GM18505 (cell line): Measurements from ENCODE around the gene RAB8B.
"Not testable (repeated sequence)": the region's sequence is repeated elsewhere in the genome, so short reads cannot be mapped to it uniquely, and the experiment has no call there.

ENCODE experiments used
- ATAC-seq: cut with Tn5 transposase; IDR thresholded peaks from one replicate; pipeline ENCODE4 v1.9.1; 2021; ENCODE audit not compliant: unreplicated experiment
- POLR2A ChIP-seq: IDR thresholded peaks from 4 replicates; pipeline ENCODE4 v1.6.1; 2011; ENCODE audit warnings: borderline replicate concordance; ENCODE audit not compliant: insufficient read depth, insufficient read length; ENCODE audit errors: extremely low read depth

RAB8B gene

DNA sequence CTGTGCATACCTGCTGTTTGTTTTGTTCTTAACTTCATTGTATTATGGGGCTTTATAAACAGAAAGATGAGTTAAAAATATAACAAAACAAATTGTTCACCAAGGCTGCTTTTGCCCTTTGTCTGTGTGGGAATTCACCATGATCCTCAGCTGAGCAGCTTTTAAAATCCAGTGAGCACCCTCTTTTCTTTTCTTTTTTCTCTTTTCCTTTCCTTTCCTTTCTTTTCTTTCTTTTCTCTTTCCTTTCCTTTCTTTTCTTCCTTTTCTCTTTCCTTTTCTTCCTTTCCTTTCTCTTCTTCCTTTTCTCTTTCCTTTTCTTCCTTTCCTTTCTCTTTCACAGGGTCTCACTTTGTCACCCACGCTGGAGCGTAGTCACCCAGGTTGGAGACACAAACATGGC is 38.3 kb downstream of the RAB8B start:
- no peak for TF ChIP-seq POLR2A

DNA sequence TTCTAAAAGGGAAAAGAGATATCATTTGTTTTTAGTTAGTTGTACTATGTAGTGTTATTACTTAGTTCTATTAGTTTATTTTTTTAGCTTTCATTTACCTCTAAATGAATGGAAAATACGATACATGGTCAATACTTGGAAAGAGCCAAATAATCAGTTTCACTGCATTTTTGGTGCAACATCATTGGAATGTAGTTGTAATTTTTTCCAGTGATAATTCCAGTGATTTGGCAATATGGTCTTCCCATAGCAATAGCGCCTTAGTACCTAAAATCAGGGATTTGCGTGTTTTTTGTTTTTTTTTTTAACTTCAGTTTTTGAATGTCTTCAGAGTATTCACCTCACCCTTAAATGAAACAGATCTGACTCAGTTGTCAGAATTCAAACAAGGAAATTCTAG is 41.8 kb downstream of the RAB8B start:
- no peak for ATAC-seq
- TF ChIP-seq POLR2A, result no peak

More for the DNA sequence above, 38.3 kb downstream of the RAB8B start:
- no peak for ATAC-seq

DNA sequence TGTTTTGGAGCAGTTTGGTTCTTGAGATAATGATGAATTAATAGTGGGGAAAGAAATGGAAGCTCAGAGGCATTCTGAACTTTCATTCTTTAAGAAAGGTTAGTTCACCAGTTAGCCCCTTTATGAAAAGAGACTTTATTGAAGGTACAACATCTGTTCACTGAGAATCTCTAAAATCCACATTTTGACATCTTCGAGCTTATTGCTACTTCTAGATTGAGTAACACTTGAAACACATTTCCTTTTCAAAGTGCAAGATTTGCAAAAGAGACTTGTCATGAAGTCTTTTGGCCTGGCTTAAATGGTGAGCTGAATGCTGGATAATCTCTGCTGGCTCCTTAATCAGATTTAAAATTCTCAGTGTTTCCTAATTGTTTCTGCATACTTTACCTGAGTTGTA is 42.3 kb downstream of the RAB8B start:
- no peak for ATAC-seq
- TF ChIP-seq POLR2A, result no peak

DNA sequence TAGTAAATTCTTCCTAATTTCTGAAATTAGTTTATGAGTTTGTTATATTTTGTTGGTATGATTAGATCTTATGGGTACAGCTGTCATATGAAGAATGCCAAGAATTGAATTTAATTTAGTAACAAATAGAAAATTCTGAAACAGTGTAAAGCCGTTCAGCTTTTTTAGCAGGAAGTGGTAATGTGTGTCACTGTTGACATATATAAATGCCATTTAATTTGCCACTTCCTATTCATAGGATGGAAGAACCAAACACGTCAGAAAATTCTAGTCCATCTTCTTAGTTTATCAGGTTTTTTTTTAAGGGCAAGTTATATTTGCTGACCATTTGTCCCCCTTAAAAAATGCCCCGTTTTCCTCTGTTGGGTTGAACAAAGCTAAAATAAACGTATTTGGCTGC is 43.0 kb downstream of the RAB8B start:
- no peak for ATAC-seq
- TF ChIP-seq POLR2A, result no peak

DNA sequence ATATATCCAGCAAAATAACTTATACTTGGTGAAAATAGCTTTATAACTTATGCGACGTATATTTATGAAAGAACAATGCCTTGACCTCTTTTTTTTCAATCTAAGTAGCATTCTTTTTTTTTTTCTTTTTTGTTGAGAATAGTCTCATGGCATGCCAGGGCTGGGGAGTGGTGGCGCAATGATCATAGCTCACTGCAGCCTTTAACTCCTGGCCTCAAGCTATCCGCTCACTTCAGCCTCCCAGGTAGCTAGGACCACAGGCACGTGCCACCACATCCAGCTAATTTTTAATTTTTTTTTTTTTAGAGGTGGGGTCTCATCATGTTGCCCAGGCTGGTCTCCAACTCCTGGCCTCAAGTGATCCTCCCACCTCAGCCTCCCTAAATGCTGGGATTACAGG is 43.5 kb downstream of the RAB8B start:
- TF ChIP-seq POLR2A, result no peak
- ATAC-seq, result no peak

DNA sequence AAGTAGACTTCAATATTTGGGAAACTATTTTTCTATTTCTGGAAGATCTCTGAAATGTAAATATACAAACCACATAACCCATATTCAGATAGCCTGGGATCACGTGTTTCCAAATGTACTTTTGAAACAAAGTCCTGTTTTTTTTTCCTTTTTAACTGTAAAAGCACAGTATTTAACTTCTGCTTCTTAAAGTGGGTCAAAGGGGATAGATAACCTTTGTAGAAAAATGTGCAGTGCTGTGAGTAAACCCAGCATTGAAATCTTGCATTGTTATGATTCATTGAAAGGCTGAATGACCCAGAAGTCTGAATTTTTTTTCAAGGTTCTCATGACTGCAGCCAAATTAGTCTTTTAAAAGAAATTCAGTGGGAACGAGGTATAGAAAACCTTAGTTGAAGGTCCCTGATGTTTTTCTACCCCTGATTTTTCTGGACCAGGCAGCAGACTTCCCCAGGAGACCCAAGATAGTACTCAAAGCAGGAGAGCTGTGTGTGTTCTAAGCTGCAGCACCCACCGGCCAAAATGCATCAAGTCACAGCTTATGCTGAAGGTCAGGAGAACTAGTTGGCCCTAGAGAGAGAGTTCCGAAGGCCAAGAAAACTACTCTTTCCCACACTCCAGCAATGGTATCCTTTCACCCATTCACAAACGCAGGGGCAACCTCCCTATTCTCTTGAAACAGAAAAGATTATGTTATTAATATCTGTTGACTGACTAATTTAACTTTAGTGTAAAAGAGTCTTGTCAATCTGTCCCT is 44.4 kb downstream of the RAB8B start:
- no peak for ATAC-seq
- no peak for TF ChIP-seq POLR2A

DNA sequence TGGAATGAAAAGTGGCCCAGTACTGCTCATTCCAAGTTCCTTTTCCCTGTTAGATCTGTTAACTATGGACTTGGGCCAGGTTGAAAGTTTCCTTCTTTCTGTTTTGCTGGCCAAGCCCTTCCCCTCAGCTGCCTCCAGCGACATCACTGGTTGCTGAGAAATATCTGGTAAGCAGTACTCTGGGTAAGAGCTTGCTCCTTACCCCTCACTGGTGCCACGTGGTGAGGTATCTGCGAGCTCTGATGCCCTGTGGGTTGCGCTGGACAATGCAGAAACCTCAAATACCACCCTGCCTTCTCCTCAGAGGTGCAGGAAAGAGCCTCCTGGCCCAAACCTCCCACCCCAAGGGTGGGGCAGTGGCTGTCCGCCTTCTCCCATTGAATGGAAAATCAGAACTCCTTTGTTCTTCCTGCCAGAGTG is 45.1 kb downstream of the RAB8B start:
- no peak for TF ChIP-seq POLR2A
- ATAC-seq, result no peak

DNA sequence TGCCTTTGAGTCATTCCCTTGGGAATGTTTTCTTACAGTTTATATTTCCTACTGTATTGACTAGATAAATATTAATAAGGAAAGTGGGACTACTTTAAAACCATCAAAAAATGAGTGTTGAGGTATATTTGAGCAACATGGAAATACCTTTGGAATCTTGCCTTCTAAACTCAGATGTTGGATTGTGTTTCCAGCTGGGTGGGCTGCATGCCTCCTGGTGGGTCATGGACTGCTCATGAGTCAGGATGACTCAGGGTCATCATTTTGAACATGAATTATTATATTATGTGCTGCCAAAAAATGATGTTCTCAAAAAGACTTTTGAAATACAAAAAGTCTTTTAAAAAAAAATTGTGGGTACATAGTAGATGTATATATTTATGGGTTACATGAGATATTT is 46.9 kb downstream of the RAB8B start:
- no peak for TF ChIP-seq POLR2A
- no peak for ATAC-seq

DNA sequence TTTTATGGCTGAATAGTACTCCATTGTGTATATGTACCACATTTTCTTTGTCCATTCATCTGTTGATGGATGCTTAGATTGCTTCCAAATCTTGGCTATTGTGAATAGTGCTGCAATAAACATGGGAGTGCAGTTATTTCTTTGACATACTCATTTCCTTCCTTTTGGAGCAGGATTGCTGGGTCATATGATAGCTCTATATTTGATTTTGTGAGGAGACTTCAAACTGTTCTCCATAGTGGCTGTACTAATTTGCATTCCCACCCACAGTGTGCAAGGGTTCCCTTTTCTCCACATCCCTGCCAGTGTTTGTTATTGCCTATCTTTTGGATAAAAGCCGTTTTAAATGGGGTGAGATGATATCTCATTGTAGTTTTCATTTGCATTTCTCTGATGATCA is 47.7 kb downstream of the RAB8B start:
- ATAC-seq, result not testable (repeated sequence)

DNA sequence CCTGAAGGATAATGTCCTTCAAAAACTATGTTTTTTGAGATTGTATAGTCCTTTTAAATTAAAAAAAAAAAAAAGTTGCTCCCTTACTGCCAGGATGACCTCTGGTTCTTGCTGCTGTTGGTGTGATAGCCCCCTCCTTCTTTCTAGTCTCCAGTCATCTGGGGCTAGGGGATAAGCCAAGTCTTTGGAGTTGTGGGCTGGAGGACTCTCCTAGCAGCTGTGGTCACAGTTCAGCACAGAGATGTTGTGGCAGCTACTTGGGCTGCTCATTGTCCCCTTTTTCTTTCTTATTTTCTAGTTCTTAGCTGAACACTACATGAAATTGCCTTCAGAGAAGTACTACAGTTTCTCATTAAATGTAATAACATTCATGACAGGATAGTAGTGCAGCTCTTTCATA is 48.8 kb downstream of the RAB8B start:
- no peak for ATAC-seq
- no peak for TF ChIP-seq POLR2A

DNA sequence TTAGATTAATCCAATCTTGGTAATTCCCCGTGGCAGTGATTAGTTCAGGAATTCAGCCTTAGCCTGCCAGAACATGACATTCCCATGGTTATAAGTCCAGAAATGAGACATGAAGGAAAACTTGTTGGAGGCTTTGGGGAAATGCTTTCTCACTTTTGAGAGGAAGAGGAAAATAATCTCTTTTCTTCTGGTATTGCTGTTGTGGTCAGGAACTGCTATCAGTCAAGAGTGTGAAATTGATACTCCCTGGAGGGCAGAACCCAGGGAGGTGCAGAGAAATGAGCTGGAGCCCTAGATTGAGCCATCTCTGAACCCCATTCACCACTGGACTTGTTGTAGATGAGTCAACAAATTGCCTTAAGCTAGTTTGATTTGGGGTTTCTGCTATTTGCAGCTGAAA is 49.4 kb downstream of the RAB8B start:
- no peak for TF ChIP-seq POLR2A
- no peak for ATAC-seq

DNA sequence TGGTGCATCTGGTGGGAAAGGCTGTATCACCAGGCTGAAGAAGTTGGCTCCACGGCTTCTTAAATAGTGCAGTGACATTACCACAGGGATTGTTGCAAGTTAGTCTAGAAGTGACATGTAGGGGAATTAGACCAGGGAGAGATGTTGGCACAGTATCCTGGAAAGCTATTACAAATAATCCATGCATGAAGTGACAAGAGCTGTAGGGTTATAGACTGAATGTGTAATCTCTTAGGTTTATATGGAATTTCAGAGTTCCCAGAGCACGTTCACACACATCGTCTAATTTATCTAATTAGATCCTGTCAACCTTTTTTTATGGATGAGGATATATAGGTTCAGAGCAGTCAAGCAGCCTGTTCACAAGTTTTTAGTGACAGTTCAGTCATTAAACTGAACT is 50.7 kb downstream of the RAB8B start:
- ATAC-seq, result no peak
- TF ChIP-seq POLR2A, result no peak

DNA sequence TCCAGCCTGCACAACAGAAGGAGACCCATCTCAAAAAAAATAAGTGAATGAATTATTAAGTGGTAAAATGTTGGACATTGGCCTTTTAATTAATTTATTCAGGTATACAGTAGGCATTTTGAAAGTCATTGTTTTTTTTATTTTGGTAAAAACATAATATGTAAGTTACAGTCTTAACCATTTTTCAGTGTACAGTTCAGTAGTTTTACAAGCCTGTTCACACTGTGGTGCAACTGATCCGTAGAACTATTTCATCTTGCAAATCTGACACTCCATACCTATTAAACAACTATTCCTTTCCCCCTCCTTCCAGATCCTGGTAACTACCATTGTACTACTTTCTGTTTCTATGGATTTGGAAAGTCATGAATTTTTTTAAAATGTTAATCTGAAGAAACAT is 51.9 kb downstream of the RAB8B start:
- no peak for TF ChIP-seq POLR2A
- ATAC-seq, result no peak

DNA sequence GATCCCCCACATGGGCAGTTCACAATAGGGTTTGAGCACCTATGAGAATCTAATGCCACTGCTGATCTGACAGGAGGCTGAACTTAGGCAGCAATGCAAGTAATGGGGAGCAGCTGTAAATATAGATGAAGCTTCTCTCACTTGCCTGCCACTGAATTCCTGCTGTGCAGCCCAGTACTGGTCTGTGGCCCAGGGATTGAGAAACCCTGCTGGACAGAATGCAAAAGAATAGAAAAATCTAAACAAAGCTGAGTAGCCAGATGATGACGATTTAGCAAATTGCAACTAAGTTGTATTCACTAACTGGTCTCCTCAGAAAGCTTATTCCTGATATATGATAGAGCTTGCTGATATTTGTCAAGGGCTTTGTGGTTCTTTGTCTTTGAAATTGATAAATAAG is 53.7 kb downstream of the RAB8B start:
- no peak for TF ChIP-seq POLR2A
- ATAC-seq, result no peak

DNA sequence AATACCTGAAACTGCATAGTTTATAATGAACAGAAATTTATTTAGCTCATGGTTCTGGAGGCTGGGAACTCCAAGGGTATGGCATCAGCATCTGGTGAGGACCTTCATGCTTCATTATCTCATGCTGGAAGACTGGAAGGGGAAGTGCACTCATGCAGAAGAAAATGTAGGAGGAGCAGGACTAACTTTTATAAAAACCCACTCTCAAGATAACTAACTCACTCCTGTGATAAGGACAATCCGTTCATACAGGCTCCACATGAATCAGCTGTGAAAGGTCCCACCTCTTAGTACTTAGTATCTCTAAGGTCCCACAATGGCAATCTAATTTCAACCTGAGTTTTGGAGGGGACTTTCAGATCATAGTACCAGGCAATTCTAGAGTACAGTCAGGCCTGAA is 54.4 kb downstream of the RAB8B start:
- no peak for ATAC-seq
- TF ChIP-seq POLR2A, result no peak

DNA sequence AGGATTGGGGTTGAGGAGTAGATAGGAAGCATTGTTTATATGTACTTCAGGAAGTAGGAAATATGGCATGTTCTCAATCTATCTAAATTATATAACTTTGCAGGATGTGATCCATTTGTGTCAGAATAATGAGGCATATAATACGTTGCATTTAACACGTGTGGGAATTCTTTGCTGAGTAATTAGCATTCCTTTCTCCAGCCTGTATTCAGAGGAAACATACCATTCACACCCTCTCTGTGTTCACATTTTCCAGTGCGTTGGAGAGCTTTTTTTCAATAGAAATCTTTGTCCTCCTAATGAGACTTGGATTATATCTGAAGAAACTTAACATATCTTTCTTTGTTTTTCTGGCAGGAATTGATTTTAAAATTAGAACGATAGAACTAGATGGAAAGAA is 55.0 kb downstream of the RAB8B start:
- ATAC-seq, result no peak
- TF ChIP-seq POLR2A, result no peak
